ENCODE data around the gene ATN1.

DNA sequence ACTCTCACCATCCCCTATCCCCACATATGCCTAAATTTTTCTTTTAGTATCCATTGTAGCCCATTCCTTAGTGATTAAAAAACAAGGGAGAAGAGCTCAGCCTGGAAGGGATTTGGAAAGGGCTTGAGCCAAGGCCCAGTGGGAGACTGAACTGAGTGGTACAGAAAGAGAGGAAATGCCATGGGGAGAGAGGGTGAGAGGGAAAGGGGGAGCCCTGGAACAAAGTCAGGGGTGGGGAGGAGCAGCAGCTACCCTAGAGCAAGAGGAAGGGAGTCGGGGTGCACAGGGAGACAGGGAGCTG, 2.6 kb upstream of the ATN1 start:
- TF ChIP-seq CTCF (conservative IDR thresholded peaks at IDR 0.05; ENCODE audit: low read depth, low read length), result no peak
- no peak for TF ChIP-seq CHD1 (IDR thresholded peaks at IDR 0.05; ENCODE audit: low read depth, low read length)
- no peak for TF ChIP-seq RAD21 (IDR thresholded peaks at IDR 0.05; ENCODE audit: low read length)
- no peak for TF ChIP-seq CEBPB (IDR thresholded peaks at IDR 0.05; ENCODE audit: low read depth, low read length)
- TF ChIP-seq MAFK (IDR thresholded peaks at IDR 0.05; ENCODE audit: low read depth, low read length), result no peak
- TF ChIP-seq MXI1 (IDR thresholded peaks at IDR 0.05; ENCODE audit: borderline replicate concordance, low read depth, low read length), result no peak
- TF ChIP-seq POLR2A (IDR thresholded peaks at IDR 0.05; ENCODE audit: low read depth, low read length), result no peak
- no peak for TF ChIP-seq RCOR1 (IDR thresholded peaks at IDR 0.05; ENCODE audit: insufficient replicate concordance, low read length)
- no peak for TF ChIP-seq RFX5 (IDR thresholded peaks at IDR 0.05; ENCODE audit: low read depth, low read length)
- TF ChIP-seq MAZ (IDR thresholded peaks at IDR 0.05; ENCODE audit: borderline replicate concordance, low read depth, low read length), result no peak
- TF ChIP-seq, protein P1, sequence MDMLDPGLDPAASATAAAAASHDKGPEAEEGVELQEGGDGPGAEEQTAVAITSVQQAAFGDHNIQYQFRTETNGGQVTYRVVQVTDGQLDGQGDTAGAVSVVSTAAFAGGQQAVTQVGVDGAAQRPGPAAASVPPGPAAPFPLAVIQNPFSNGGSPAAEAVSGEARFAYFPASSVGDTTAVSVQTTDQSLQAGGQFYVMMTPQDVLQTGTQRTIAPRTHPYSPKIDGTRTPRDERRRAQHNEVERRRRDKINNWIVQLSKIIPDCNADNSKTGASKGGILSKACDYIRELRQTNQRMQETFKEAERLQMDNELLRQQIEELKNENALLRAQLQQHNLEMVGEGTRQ (IDR thresholded peaks at IDR 0.05; ENCODE audit: low read depth, low read length), result no peak
- TF ChIP-seq ELK1 (IDR thresholded peaks at IDR 0.05; ENCODE audit: borderline replicate concordance, low read depth, low read length), result no peak
- no peak for TF ChIP-seq SMC3 (IDR thresholded peaks at IDR 0.05; ENCODE audit: low read depth, low read length)
- TF ChIP-seq FOS (IDR thresholded peaks at IDR 0.05; ENCODE audit: low read depth, low read length), result no peak

Data from IMR-90 (cell line).